GM12892 (cell line): ENCODE measurements around the gene GRHL1.

Source experiments
- POLR2A ChIP-seq: IDR thresholded peaks from 2 replicates; pipeline ENCODE4 v1.6.1; 2011; ENCODE audit warnings: low read depth, low read length, control low read depth
- POLR2AphosphoS5 ChIP-seq: IDR thresholded peaks from 2 replicates; pipeline ENCODE4 v1.6.1; 2011; ENCODE audit warnings: low read depth, low read length, control low read depth
- TAF1 ChIP-seq: IDR thresholded peaks from 2 replicates; pipeline ENCODE4 v1.6.1; 2011; ENCODE audit warnings: low read depth, mild to moderate bottlenecking, control low read depth, low read length, borderline replicate concordance

DNA sequence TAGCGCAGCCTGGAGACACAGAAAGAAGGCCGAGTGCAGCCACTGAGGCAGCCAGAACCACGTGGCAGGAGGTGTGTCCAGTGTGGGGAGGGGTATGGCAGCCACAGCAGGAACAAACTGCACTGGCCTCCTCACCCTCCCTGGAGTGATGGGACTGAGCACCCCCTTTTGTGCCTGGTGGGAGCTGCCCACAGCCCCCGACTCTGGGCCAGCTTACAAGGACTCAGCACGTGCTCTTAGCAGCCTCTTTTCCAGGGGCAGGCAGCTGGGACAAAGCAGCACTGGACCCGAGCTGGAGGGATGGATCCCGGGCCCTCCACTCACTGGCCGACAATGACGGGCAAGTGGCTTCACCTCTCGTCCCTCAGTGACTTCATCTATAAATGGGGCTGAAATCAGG, 86.6 kb downstream of the GRHL1 start:
- no peak for TF ChIP-seq POLR2A
- TF ChIP-seq POLR2AphosphoS5 = no peak
- no peak for TF ChIP-seq TAF1
